ENCODE results near the gene CHD8.
"Not testable (repeated sequence)": the region's sequence is repeated elsewhere in the genome, so short reads cannot be mapped to it uniquely, and the experiment has no call there.

CHD8 gene

DNA sequence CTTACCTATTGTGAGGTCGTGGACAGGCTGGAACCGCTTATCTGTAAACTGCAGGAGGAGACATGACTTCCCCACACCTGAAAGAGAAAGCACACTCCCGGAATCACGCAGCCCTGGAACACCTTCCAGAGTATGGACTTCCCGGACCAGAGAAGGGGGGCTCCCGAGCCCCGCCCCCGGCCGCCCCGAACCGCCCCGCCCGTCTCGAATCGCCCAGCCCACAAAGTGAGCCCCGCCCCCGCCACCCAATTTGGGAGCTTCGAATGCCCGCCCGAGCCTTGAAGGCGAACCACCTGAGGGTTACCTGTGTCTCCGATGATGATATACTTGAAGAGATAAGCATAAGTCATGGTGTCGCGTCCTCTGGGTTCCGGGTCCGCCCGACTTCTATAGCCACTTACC lies 20.6 kb upstream of the CHD8 start:
- no peak overlapping the region for H3K27ac ChIP-seq (ENCODE audit: low read depth, low read length)
- peaks cover 33% of the 10 kb centered on the region for H3K36me3 ChIP-seq (ENCODE audit: control insufficient read depth, insufficient read depth, low read length)
- no peaks in the 10 kb centered on the region for H3K9me3 ChIP-seq (ENCODE audit: control insufficient read depth, insufficient read depth, low read depth, low read length)
- no peaks in the 10 kb centered on the region for H3K4me1 ChIP-seq (ENCODE audit: control insufficient read depth, insufficient read depth, low read length)
- H3K27me3 ChIP-seq (ENCODE audit: control insufficient read depth, insufficient read depth, low read length) = no peaks in the 10 kb centered on the region
- peak overlapping the region; percentile 64 for H3K9ac ChIP-seq (ENCODE audit: low read length)
- peak overlapping the region; percentile 78 for H3K4me3 ChIP-seq (ENCODE audit: low read depth, low read length)

- Histone ChIP-seq H3K36me3 (ENCODE audit: control insufficient read depth, insufficient read depth, low read length) (peaks cover 32% of the 10 kb centered on the region), H3K27me3 (ENCODE audit: control insufficient read depth, insufficient read depth, low read length) (no peaks in the 10 kb centered on the region), H3K4me3 (ENCODE audit: low read depth, low read length) (peak overlapping the region; percentile 78), H3K9me3 (ENCODE audit: control insufficient read depth, insufficient read depth, low read depth, low read length) (no peaks in the 10 kb centered on the region), H3K9ac (ENCODE audit: low read length) (peak overlapping the region; percentile 64), H3K27ac (ENCODE audit: low read depth, low read length) (no peak overlapping the region), H3K4me1 (ENCODE audit: control insufficient read depth, insufficient read depth, low read length) (no peaks in the 10 kb centered on the region)
Observed at GRCh38 chr14:21475767-21476522, 20.0 kb upstream of the CHD8 start.

- H3K4me1 ChIP-seq (ENCODE audit: control insufficient read depth, insufficient read depth, low read length) = no peaks in the 10 kb centered on the region
- no peak overlapping the region for H3K9ac ChIP-seq (ENCODE audit: low read length)
- no peak overlapping the region for H3K4me3 ChIP-seq (ENCODE audit: low read depth, low read length)
- no peaks in the 10 kb centered on the region for H3K27me3 ChIP-seq (ENCODE audit: control insufficient read depth, insufficient read depth, low read length)
- no peak overlapping the region for H3K27ac ChIP-seq (ENCODE audit: low read depth, low read length)
- H3K36me3 ChIP-seq (ENCODE audit: control insufficient read depth, insufficient read depth, low read length) = peaks cover 69% of the 10 kb centered on the region
- no peaks in the 10 kb centered on the region for H3K9me3 ChIP-seq (ENCODE audit: control insufficient read depth, insufficient read depth, low read depth, low read length)
Observed at GRCh38 chr14:21467616-21468015, 11.7 kb upstream of the CHD8 start.

DNA sequence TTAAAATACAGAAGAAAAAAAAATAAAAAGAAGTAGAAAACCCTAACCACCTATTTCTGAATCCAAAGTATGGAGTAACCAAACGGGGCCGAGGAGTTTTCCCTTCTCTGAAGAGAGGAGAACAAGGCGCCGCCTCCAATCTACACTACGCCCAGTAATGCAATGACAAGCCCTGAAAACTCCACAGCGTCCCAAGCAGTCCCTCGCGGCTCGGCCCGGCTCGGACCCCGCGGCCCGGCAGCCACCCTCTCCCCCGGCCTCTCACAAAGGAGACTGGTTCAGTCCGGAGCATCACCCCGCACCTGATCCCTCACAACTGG lies 371 bp downstream of the CHD8 start:
- H3K27ac ChIP-seq (ENCODE audit: low read depth, low read length) = peak overlapping the region; percentile 81
- peaks cover 10% of the 10 kb centered on the region for H3K36me3 ChIP-seq (ENCODE audit: control insufficient read depth, insufficient read depth, low read length)
- peak overlapping the region; percentile 90 for H3K4me3 ChIP-seq (ENCODE audit: low read depth, low read length)
- no peaks in the 10 kb centered on the region for H3K4me1 ChIP-seq (ENCODE audit: control insufficient read depth, insufficient read depth, low read length)
- H3K27me3 ChIP-seq (ENCODE audit: control insufficient read depth, insufficient read depth, low read length) = no peaks in the 10 kb centered on the region
- peak overlapping the region; percentile 95 for H3K9ac ChIP-seq (ENCODE audit: low read length)
- H3K9me3 ChIP-seq (ENCODE audit: control insufficient read depth, insufficient read depth, low read depth, low read length) = no peaks in the 10 kb centered on the region

DNA sequence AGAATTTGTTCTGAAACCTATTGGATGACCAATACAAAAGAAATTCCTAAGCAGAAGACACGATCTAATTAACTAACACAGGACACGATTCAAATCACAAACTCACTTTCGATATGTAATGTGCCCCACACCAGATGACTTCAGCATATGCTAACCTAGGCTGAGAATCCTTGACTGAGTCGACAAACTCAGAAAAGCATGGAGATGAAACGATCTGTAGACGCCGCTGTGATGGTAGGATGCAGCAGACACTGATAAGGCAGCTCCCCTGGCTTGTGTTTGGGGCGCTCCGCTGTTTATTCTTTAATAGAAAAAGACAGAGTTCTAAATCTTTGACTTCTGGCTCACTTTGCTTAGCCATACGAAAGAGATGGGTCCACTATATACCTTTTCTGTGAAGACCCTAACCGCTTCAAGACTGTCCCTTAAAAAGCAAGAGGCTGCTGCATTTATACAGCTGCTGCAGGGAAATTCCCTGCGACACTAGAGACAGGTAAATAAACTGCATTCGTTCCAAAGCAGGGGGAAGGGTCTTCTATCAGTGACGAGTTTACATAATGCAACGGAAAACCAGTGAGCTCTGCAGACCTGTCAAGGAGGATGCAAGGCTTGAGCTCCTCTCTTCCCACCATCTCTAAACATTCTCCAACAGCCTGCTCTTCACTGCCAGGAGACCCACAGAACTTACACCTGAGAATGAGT lies 929 bp downstream of the CHD8 start:
- Histone ChIP-seq H3K27ac (ENCODE audit: low read depth, low read length) (no peak overlapping the region), H3K27me3 (ENCODE audit: control insufficient read depth, insufficient read depth, low read length) (no peaks in the 10 kb centered on the region), H3K36me3 (ENCODE audit: control insufficient read depth, insufficient read depth, low read length) (peaks cover 12% of the 10 kb centered on the region; the same call in 1 of the 2 replicates)

DNA sequence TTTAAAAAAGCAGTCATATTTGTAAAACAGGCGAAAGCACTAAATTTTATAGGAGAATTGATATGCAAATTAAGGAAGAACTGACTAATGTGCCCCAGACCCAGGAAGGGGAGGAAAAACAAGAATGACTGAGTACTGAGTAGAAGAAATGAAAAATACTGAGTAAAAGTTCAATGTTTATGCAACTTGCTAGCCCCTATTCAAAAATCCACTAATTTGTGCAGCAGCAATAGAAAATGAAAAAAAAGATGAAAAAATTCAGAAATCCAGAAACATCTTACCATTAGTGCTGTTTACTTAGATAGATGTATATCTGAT lies 6.1 kb downstream of the CHD8 start:
- Histone ChIP-seq H3K4me3 (ENCODE audit: low read depth, low read length) (no peak overlapping the region), H3K9ac (ENCODE audit: low read length) (no peak overlapping the region), H3K27me3 (ENCODE audit: control insufficient read depth, insufficient read depth, low read length) (no peaks in the 10 kb centered on the region), H3K36me3 (ENCODE audit: control insufficient read depth, insufficient read depth, low read length) (peaks cover 15% of the 10 kb centered on the region; the same call in 1 of the 2 replicates), H3K9me3 (ENCODE audit: control insufficient read depth, insufficient read depth, low read depth, low read length) (no peaks in the 10 kb centered on the region), H3K4me1 (ENCODE audit: control insufficient read depth, insufficient read depth, low read length) (no peaks in the 10 kb centered on the region; the same call in 1 of the 2 replicates), H3K27ac (ENCODE audit: low read depth, low read length) (no peak overlapping the region)

More for the DNA sequence above, 929 bp downstream of the CHD8 start:
- Histone ChIP-seq H3K9ac (ENCODE audit: low read length) (peak overlapping the region; percentile 95), H3K4me1 (ENCODE audit: control insufficient read depth, insufficient read depth, low read length) (no peaks in the 10 kb centered on the region), H3K4me3 (ENCODE audit: low read depth, low read length) (peak overlapping the region; percentile 90), H3K9me3 (ENCODE audit: control insufficient read depth, insufficient read depth, low read depth, low read length) (no peaks in the 10 kb centered on the region)

- H3K27ac ChIP-seq (ENCODE audit: low read depth, low read length); H3K9ac ChIP-seq (ENCODE audit: low read length); H3K27me3 ChIP-seq (ENCODE audit: control insufficient read depth, insufficient read depth, low read length); H3K9me3 ChIP-seq (ENCODE audit: control insufficient read depth, insufficient read depth, low read depth, low read length); H3K4me3 ChIP-seq (ENCODE audit: low read depth, low read length); H3K4me1 ChIP-seq (ENCODE audit: control insufficient read depth, insufficient read depth, low read length); H3K36me3 ChIP-seq (ENCODE audit: control insufficient read depth, insufficient read depth, low read length): not testable (repeated sequence)
Observed at GRCh38 chr14:21442657-21443056, 13.3 kb downstream of the CHD8 start.

DNA sequence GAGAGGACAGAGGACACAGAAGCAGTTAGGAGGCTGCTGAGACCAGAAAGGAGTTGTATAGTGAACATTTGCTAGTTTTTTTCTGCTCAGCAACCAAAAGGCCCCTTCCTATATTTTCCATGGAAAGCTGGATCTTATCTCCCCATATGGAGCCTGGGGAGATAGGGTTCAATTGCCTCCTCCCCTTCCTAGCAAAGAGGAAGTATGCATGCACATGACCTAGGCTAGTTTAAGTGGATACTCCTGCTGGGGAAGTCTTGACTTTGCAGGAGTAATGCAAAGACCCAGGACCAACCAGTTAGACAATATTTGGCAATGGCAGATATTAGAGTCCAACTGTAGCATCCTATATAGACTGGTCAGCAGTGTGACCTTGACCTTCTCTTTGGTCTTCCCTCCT lies 15.1 kb downstream of the CHD8 start:
- H3K9me3 ChIP-seq (ENCODE audit: control insufficient read depth, insufficient read depth, low read depth, low read length) = no peaks in the 10 kb centered on the region
- no peak overlapping the region for H3K9ac ChIP-seq (ENCODE audit: low read length)
- H3K27ac ChIP-seq (ENCODE audit: low read depth, low read length) = no peak overlapping the region
- peaks cover 4% of the 10 kb centered on the region; the same call in 1 of the 2 replicates for H3K4me1 ChIP-seq (ENCODE audit: control insufficient read depth, insufficient read depth, low read length)
- H3K4me3 ChIP-seq (ENCODE audit: low read depth, low read length) = no peak overlapping the region
- no peaks in the 10 kb centered on the region for H3K27me3 ChIP-seq (ENCODE audit: control insufficient read depth, insufficient read depth, low read length)
- no peaks in the 10 kb centered on the region for H3K36me3 ChIP-seq (ENCODE audit: control insufficient read depth, insufficient read depth, low read length)

DNA sequence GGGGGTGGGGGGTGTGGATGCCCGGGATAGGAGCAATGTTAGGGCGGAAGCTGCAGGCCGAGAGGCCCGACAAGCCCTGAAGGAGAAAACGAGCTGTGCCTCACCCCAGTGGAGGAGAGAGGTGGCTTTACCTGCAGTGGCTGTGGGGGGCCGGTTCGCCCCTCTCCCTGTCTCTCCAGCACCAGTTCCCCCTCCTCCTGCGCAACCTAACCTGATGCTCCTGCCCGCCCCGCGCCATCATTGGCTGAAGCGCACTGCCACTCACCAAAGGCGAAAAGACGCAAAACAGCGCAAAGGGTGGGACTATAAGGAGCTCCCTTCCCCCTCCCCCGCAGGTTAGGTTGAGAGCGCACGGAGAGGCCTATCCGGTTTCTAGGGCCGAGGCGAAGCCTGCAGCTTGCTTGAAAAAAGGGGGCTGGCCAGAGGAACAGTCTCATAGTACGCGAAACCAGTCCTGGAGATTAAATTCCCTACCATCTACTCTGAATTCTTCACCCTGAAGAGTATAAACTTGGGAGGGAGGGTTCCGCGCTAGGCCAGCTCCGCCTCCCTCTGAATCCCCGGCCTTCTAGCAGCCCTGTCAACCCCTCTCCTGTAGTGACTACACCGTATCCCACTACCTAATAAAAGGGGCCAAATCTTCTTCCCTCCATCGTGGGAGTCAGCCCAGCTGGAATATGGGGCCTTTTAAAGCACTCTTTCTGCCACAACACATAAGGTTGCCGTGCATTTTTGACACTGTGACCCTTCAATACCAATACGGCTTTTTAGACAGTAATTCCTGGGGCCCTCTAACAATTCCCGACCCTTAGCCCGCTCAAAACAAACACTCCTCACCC lies 18.6 kb downstream of the CHD8 start:
- H3K27ac ChIP-seq (ENCODE audit: low read depth, low read length) = peak overlapping the region; percentile 36
- H3K9me3 ChIP-seq (ENCODE audit: control insufficient read depth, insufficient read depth, low read depth, low read length) = no peaks in the 10 kb centered on the region
- H3K4me1 ChIP-seq (ENCODE audit: control insufficient read depth, insufficient read depth, low read length) = peaks cover 4% of the 10 kb centered on the region; the same call in 1 of the 2 replicates
- H3K9ac ChIP-seq (ENCODE audit: low read length) = peak overlapping the region; percentile 71
- H3K27me3 ChIP-seq (ENCODE audit: control insufficient read depth, insufficient read depth, low read length) = no peaks in the 10 kb centered on the region
- peak overlapping the region; percentile 76 for H3K4me3 ChIP-seq (ENCODE audit: low read depth, low read length)
- H3K36me3 ChIP-seq (ENCODE audit: control insufficient read depth, insufficient read depth, low read length) = 0 out of 2 replicates have a peak, but pooled peaks cover 3% of the 10 kb centered on the region

- peak overlapping the region; percentile 76 for H3K4me3 ChIP-seq (ENCODE audit: low read depth, low read length)
- peaks cover 7% of the 10 kb centered on the region for H3K36me3 ChIP-seq (ENCODE audit: control insufficient read depth, insufficient read depth, low read length)
- H3K9ac ChIP-seq (ENCODE audit: low read length) = peak overlapping the region; percentile 62
- H3K27ac ChIP-seq (ENCODE audit: low read depth, low read length) = peak overlapping the region; percentile 4; the same call in 1 of the 2 replicates
- H3K4me1 ChIP-seq (ENCODE audit: control insufficient read depth, insufficient read depth, low read length) = peaks cover 4% of the 10 kb centered on the region; the same call in 1 of the 2 replicates
- no peaks in the 10 kb centered on the region for H3K9me3 ChIP-seq (ENCODE audit: control insufficient read depth, insufficient read depth, low read depth, low read length)
- H3K27me3 ChIP-seq (ENCODE audit: control insufficient read depth, insufficient read depth, low read length) = no peaks in the 10 kb centered on the region
Observed at GRCh38 chr14:21436567-21437062, 19.3 kb downstream of the CHD8 start.
